Kidney epithelial cell (primary cell): ENCODE results near the gene KAT5. TPM values are rescaled to one million over a fixed set of nuclear protein-coding genes. Genes with fewer than 3 reads are reported as not detected.

Source experiments
- DNase-seq: peaks from one replicate; pipeline ENCODE4 v3.0.0-alpha.2; 2010; ENCODE audit warnings: low read depth
- H3K27me3 ChIP-seq: 2 replicates; pipeline ENCODE4 v1.6.0; 2011; ENCODE audit warnings: low read length; ENCODE audit not compliant: control insufficient read depth, insufficient read depth
- H3K36me3 ChIP-seq: 2 replicates; pipeline ENCODE4 v1.5.1; 2011; ENCODE audit warnings: low read length; ENCODE audit not compliant: control insufficient read depth, insufficient read depth
- H3K4me3 ChIP-seq: 2 replicates; pipeline ENCODE4 v1.5.1; 2011; ENCODE audit warnings: low read depth, mild to moderate bottlenecking, control low read depth, low read length
- total RNA-seq: library from RNA; depleted of rRNA; stranded (reverse); fragments of >200 nt; gene quantifications from 2 replicates; pipeline ENCODE4 v1.2.3, GENCODE V29; 2015
- TF ChIP-seq, protein P1 (sequence below): IDR thresholded peaks from 2 replicates; pipeline ENCODE4 v1.5.1; 2011; ENCODE audit warnings: mild to moderate bottlenecking, moderate library complexity, low read length, control low read depth, inconsistent platforms; ENCODE audit not compliant: insufficient read depth, poor library complexity, severe bottlenecking

Gene KAT5
- total RNA-seq, 1 donor from 2014 or later = 73.3 TPM

DNA sequence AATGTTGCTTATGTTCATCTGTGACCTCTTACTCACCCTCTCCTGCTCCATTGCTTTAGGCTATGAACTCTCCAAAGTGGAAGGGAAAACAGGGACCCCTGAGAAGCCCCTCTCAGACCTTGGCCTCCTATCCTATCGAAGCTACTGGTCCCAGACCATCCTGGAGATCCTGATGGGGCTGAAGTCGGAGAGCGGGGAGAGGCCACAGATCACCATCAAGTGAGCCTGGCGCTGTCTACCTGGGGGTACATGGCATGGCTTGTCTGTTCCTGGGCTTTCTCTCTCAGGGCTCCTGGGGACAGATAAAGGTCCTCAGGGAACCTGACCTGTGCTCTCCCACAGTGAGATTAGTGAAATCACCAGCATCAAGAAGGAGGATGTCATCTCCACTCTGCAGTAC is 6.5 kb downstream of the KAT5 start:
- DNase-seq = no peak
- H3K36me3 ChIP-seq = peaks cover 12% of the 10 kb centered on the region
- TF ChIP-seq, protein P1, sequence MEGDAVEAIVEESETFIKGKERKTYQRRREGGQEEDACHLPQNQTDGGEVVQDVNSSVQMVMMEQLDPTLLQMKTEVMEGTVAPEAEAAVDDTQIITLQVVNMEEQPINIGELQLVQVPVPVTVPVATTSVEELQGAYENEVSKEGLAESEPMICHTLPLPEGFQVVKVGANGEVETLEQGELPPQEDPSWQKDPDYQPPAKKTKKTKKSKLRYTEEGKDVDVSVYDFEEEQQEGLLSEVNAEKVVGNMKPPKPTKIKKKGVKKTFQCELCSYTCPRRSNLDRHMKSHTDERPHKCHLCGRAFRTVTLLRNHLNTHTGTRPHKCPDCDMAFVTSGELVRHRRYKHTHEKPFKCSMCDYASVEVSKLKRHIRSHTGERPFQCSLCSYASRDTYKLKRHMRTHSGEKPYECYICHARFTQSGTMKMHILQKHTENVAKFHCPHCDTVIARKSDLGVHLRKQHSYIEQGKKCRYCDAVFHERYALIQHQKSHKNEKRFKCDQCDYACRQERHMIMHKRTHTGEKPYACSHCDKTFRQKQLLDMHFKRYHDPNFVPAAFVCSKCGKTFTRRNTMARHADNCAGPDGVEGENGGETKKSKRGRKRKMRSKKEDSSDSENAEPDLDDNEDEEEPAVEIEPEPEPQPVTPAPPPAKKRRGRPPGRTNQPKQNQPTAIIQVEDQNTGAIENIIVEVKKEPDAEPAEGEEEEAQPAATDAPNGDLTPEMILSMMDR = no peak
- no peak overlapping the region for H3K4me3 ChIP-seq
- no peaks in the 10 kb centered on the region for H3K27me3 ChIP-seq

DNA sequence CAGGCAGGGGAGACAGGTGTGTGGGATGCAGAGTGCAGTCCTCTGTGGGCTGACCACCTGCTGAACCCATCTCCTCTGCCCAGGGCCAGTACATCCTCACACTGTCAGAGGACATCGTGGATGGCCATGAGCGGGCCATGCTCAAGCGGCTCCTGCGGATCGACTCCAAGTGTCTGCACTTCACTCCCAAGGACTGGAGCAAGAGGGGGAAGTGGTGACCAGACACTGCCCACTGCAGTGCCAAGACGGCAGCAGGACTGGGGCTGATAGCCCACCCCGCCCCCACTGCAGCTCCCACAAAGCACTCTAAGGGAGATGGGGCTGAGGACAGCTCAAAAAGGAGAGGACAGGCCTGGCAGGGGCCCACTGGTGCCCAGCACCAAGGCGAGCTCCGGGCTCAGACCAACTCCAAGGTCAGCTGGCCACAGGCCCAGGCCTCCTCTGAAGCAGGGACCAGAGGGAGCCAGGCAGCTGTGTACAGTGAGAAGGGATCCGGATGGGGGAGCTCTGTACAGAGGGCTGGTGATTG is 7.0 kb downstream of the KAT5 start:
- Histone ChIP-seq H3K27me3 (no peaks in the 10 kb centered on the region), H3K4me3 (no peak overlapping the region), H3K36me3 (peaks cover 11% of the 10 kb centered on the region)
- no peak for DNase-seq
- TF ChIP-seq, protein P1 = no peak

DNA sequence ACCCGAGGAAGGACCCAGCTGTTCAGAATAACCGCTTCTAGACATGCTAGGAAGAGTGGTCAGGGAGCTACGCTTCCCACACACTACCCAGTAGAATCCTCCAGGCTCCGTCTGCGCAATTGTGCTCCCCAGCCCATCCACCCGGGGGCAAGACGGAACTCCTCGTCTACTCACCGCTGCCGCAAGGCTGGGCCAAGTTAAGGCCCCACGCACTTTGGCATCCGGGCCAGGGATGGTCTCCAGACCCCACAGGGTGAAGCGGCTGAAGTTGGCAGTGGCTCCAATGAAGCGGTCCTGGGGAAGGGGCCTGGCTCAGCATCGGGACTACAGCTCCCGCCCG is 7.8 kb downstream of the KAT5 start:
- no peak for DNase-seq
- H3K4me3 ChIP-seq = peak overlapping the region; percentile 90
- TF ChIP-seq, protein P1 = peak; percentile 6
- peaks cover 8% of the 10 kb centered on the region for H3K36me3 ChIP-seq
- no peaks in the 10 kb centered on the region for H3K27me3 ChIP-seq

DNA sequence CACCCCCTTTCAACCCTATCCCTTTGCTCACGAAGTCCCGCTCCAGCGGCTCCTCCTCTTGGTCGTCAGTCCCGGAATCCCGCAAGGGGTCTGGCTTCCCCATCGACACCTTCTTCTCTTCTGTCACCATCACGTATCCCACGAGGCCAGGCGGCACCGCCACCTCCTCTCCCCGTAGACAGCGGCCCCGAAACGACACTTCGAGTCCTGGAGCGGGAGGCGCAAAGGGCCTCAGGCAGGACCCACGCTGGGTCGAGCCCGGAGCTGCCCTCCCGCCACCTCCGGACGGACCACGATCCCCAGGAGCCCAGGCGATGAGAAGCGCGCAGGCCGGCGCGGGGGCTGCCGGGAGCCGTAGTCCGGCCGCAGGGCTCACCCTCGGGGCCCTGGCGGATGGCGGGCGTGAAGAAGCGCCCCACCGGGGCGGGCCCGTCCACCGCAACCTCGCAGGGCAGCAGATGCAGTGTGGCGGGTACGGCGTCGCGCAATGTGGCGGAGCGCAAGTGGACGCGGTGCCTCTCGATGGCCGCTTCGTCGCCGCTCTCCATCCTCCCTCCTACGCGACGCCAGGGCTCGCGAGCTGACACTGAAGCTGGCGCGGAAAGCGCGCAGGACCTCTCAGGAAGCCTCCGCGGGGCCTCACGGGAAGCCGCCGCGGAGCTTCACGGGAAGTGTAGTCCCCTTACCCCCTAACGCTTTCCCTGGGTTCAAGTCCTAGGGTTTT is 8.3 kb downstream of the KAT5 start, which contains the start of gene RNASEH2C:
RNASEH2C (minus strand) TSS at position 588 of the 724 bp plus-strand sequence; CDS start at position 548, 40 bp downstream.
- peak; percentile 47 for DNase-seq
- Histone ChIP-seq H3K4me3 (peak within 1 kb of the TSS; percentile 90), H3K36me3 (peaks cover 6% of the 10 kb centered on the region), H3K27me3 (no peaks in the 10 kb centered on the region)
- TF ChIP-seq, protein P1 = peak; percentile 0

DNA sequence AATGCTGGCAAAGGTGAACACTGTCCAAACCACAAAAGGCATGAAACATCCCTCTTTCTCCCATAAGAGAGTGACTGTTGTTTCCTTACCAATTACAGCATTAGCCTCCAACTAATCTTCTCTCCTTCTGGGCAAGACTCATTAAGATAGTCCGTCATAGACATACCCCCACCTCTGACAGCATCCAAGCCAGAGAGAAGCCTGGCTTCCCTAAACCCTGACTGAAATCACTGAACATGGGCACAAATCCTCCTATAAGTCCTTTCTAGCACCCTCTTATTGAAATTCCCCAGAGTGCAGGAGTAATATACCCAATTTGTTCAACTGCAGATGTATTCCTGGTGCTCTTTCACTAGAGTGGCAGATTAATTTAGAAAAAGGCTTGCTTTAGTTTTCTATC is 10.2 kb downstream of the KAT5 start:
- no peak for DNase-seq
- Histone ChIP-seq H3K36me3 (peaks cover 4% of the 10 kb centered on the region), H3K4me3 (no peak overlapping the region), H3K27me3 (no peaks in the 10 kb centered on the region)
- TF ChIP-seq, protein P1 = no peak

DNA sequence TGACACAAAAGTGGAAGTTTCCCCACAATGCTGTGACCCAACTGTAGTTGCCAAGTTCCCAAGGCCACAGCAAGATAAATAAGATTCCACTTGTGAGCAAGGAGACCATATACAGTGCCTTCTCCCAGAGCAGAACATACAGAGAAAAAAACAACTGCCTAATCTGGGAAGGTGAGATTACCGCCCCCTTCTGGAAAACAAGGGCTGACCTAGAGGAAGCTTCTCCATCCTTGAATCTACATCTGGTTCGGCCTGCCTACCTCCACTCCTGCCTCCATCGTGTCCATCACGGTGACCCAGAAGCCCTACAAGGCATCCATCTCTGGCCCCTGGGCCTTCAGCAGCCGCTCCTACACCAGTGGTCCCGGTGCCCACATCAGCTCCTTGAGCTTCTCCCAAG is 14.6 kb downstream of the KAT5 start:
- TF ChIP-seq, protein P1 = no peak

More for the DNA sequence above, 14.6 kb downstream of the KAT5 start:
- H3K27me3 ChIP-seq = no peaks in the 10 kb centered on the region
- no peak overlapping the region for H3K4me3 ChIP-seq
- DNase-seq = no peak
- H3K36me3 ChIP-seq = no peaks in the 10 kb centered on the region
